H54 (cell line): ENCODE results near the gene CREM.

ENCODE experiments used
- DNase-seq: peaks from one replicate; pipeline ENCODE4 v3.0.0; 2011; ENCODE audit warnings: low spot score, mixed read lengths; ENCODE audit not compliant: insufficient read length
- FAIRE-seq: peaks from 3 replicates; lab custom pipeline; 2011; peaks lifted over from hg19 to GRCh38; lab: Jason Lieb, UNC
- POLR2A ChIP-seq: IDR thresholded peaks from 2 replicates; pipeline ENCODE4 v1.6.1; 2011; ENCODE audit warnings: low read depth, mild to moderate bottlenecking, low read length

Gene CREM

GRCh38 chr10:35192645-35193249 lies 66.1 kb downstream of the CREM start:
- DNase-seq (no peak), FAIRE-seq (no peak)
- no peak for TF ChIP-seq POLR2A

- FAIRE-seq, result no peak
- DNase-seq, result no peak
- no peak for TF ChIP-seq POLR2A
These were observed 67.8 kb downstream of the CREM start for GRCh38 chr10:35194471-35194870.

GRCh38 chr10:35194906-35195305 lies 68.3 kb downstream of the CREM start:
- no peak for TF ChIP-seq POLR2A
- DNase-seq, result no peak
- FAIRE-seq, result peak; percentile 70

- TF ChIP-seq POLR2A, result no peak
- DNase-seq, result peak; percentile 23
- FAIRE-seq, result peak; percentile 98
These were observed 69.0 kb downstream of the CREM start for GRCh38 chr10:35195361-35196306.

- TF ChIP-seq POLR2A, result no peak
- no peak for FAIRE-seq
- DNase-seq, result no peak
These were observed 73.8 kb downstream of the CREM start for GRCh38 chr10:35200487-35200886.

GRCh38 chr10:35201234-35201633 lies 74.6 kb downstream of the CREM start:
- DNase-seq, result no peak
- TF ChIP-seq POLR2A, result no peak
- no peak for FAIRE-seq

GRCh38 chr10:35202050-35202449 lies 75.4 kb downstream of the CREM start:
- no peak for DNase-seq
- no peak for TF ChIP-seq POLR2A
- FAIRE-seq, result no peak

- no peak for DNase-seq
- no peak for FAIRE-seq
- no peak for TF ChIP-seq POLR2A
These were observed 77.1 kb downstream of the CREM start for GRCh38 chr10:35203745-35204144.

- no peak for TF ChIP-seq POLR2A
- no peak for DNase-seq
- peak; percentile 62 for FAIRE-seq
These were observed 78.1 kb downstream of the CREM start for GRCh38 chr10:35204650-35205319.

GRCh38 chr10:35206274-35206673 lies 79.6 kb downstream of the CREM start:
- FAIRE-seq (no peak), DNase-seq (no peak)
- no peak for TF ChIP-seq POLR2A

- no peak for DNase-seq
- no peak for TF ChIP-seq POLR2A
- FAIRE-seq, result no peak
These were observed 81.9 kb downstream of the CREM start for GRCh38 chr10:35208536-35208935.

- no peak for DNase-seq
- FAIRE-seq, result no peak
- no peak for TF ChIP-seq POLR2A
These were observed 82.4 kb downstream of the CREM start for GRCh38 chr10:35208949-35209613.

GRCh38 chr10:35210961-35211360 lies 84.3 kb downstream of the CREM start:
- no peak for TF ChIP-seq POLR2A
- no peak for FAIRE-seq
- no peak for DNase-seq
